CD4-positive, alpha-beta T cell treated with Interleukin-17A for 1 hour (primary cell): ENCODE results near the gene EEF1AKMT3.

ENCODE experiments used
- DNase-seq: peaks from one replicate; pipeline ENCODE4 v3.0.0-alpha.2; 2020

The EEF1AKMT3 gene

GRCh38 chr12:57751788-57752667 is 20.4 kb upstream of the EEF1AKMT3 start, which contains the start of gene CDK4:
CDK4 (minus strand) TSS chr12:57752310; CDS start chr12:57751717, 593 bp downstream.
- DNase-seq, result peak; percentile 100

DNA sequence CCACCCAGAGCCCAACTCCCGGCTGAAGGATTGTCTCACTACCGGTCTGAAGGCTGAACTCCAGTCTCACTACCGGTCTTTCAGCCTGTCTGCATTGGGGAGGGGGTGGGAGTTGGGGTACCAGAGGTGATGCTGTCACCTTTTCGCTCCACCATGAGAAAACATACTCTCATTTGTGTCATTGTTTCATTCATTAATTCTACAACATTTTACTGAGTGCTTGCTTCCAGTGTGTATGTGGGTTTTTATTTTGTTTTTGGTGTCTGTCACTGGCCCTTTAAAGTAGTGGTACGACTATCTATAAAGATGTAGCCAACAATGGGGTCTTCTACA is 19.8 kb upstream of the EEF1AKMT3 start:
- no peak for DNase-seq

DNA sequence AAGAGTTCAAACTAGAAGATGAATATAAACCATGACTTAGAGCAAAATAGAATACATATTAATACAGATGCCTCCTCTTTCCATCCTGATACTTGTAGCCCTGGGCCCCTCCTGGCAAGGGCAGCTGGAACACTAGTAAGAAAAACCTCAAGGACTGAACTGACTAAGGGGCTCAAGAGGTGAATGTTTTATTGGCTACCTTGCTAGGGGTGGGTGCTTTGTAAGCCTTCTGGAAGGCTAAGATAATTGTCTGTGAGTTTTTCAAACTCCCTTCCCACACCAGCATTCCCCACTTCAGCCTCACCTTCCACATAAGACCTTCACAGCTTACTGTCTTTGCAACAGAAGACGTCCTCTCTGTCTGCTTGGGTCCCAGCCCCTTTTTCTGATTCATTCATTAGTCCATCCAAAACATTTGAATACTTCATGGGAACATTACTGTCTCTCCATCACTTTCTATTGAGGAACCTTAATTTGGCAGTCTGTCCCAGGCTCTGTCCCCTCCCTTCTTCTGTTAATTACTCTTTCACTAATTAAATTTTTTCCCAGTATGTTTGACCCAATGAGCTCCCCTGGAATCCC is 18.6 kb upstream of the EEF1AKMT3 start:
- no peak for DNase-seq

DNA sequence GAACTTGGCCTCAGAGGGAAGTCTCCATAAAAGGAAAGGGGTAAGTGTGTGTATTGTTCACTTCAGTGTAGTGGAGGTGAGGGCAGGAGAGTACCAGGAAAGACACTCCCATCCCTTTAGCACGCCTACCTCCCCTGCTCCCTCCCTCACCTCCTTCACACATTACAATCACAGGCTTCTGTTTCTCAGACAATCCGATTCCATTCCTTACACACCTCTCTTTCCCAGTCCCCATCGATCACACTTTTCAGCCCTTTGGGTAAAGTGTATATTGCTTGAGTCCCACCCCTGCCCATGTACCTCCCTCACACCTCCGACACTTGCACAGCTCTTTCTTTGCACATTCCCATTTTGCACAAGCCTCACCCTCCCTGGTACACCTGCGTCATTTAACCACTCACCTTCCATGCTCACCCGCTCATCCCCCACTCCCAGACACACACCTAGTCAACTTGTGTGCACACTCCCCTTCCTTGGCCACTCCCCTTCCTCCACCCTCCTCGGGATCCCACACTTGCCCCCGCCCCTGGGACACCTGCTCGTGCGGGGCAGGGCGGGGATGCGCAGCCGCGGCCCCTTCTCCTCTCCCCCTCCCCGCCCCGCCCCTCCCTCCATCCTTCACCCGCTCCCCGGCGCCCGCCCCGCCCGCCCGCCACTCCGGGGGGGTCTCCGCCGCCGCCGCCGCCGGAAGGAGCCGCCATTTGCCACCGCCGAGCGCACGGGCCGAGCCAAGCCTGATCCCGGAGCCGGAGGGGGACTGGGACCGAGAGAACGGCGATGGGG is 17.8 kb upstream of the EEF1AKMT3 start, which contains the start of gene MARCHF9:
TSS of gene MARCHF9 (plus strand) at position 693 of the 783 bp plus-strand sequence. CDS start 426 bp downstream, outside the sequence.
- peak; percentile 94 for DNase-seq

DNA sequence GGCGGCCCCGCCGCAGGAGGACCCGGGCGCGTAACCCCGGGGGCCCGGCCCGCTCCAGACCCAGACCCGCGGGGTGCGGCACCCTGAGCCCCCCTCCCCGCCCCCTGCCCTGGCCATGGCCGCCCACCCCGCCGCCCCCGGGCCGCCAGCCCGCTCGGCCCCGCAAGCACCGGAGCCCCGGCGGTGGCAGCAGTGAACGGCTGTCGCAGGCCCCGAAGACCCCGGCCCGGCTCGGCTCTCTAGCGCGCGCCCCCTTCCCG is 17.3 kb upstream of the EEF1AKMT3 start:
- no peak for DNase-seq

DNA sequence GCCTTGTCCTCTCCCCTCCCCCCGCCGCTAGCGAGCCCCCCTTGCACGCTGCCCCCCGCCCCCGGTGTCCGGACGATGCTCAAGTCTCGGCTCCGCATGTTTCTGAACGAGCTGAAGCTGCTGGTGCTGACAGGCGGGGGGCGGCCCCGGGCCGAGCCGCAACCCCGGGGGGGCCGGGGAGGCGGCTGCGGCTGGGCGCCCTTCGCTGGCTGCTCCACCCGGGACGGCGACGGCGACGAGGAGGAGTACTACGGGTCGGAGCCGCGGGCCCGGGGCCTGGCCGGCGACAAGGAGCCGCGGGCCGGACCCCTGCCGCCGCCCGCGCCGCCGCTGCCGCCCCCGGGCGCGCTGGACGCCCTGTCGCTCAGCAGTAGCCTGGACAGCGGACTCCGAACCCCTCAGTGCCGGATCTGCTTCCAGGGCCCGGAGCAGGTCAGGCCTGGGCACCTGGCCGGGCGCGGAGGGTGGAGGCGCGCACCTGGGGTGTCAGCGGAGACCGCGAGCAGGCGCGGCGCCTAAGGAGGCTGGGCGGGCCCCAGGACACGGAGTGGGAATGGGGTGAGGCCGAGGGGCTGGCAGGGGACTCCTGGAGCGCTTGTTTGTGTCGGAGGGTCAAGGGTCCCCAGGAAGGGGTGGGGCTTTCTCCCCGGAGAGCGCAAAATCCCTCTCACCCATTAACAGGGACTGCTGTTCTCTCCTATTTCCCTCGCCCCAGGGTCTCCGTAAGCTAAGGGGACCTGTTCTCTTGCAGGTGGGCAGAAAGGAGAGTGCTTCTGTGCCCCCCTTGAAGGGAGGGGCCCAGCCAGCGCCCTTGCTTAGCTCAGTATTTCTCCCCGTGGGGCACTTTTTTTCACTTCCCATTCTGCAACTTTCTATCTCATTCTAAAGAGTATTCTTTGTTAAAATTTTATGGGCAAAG is 16.7 kb upstream of the EEF1AKMT3 start:
- DNase-seq, result peak; percentile 51

DNA sequence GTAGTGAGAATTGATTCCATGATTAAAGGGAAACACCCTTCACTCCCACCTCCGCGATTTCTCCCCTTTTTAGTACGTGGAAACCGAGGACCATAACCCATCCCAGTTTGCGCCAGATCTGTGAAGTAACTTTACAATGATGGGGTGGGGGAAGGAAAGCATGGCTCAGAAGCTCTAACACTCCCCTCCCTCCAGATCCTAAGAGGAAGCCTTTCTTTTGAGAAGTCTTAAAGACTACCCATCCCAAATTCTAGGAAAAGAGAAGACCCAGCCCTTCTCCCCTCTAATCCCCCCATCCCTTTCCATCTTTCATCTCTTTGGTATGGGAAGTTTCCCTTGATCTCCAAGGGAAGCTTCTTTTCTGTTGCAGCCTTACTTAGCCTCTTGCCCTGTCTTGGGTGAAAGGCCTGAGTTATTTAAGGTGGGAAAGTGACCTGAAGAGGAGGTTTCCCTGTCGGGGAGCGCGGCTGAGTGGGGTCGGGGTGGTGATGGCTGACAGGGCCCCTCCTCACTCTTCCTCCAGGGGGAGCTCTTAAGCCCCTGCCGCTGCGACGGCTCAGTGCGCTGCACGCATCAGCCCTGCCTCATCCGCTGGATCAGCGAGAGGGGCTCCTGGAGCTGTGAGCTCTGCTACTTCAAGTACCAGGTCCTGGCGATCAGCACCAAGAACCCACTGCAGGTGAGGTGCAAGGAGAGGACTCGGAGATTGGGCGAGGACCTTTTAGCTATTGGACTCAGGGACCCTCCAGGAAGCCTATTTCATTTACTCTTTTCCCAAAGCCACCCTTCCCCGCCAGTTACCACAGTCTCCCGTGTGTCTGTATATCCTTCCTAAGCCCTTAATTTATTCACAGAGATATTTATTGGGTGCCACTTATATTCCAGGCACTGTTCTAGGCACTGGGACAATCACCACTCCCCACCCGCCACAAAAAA is 15.7 kb upstream of the EEF1AKMT3 start:
- DNase-seq, result peak; percentile 79

- DNase-seq, result no peak
Measured at GRCh38 chr12:57757771-57758170, 14.6 kb upstream of the EEF1AKMT3 start.

- DNase-seq, result no peak
Measured at GRCh38 chr12:57758552-57759359, 13.7 kb upstream of the EEF1AKMT3 start.

- peak; percentile 71 for DNase-seq
Measured at GRCh38 chr12:57759360-57759980, 12.9 kb upstream of the EEF1AKMT3 start.

GRCh38 chr12:57760347-57760982 is 11.9 kb upstream of the EEF1AKMT3 start:
- DNase-seq, result no peak

DNA sequence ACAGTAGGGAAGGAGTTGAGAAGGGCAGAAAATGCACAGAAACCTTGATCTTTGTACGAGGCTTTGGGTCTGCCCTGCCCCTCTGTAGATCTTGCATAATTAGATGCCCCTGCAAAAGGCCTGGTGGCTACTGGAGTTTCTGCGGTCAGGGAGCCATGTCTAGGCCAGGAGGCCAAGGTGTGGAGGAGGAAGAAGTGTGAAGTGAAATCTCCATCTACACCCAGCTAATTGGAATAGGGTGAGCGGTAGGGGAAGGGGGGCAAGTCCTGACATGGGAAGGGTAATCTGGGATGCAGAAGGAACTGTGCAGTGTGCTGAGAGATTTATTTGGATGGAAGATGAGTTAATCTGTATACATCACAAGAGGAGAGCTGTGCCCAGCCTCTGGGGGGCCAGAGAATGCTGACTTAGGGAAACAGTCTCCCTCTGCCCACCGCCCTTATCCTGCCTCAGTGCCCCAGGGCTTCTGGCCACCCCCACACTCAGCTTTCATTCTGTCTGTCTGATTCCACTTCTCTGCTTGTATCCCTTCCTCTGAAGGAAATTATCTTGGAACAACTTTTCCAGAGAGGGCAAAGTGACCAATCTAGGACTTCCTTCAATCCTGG is 10.9 kb upstream of the EEF1AKMT3 start:
- no peak for DNase-seq

DNA sequence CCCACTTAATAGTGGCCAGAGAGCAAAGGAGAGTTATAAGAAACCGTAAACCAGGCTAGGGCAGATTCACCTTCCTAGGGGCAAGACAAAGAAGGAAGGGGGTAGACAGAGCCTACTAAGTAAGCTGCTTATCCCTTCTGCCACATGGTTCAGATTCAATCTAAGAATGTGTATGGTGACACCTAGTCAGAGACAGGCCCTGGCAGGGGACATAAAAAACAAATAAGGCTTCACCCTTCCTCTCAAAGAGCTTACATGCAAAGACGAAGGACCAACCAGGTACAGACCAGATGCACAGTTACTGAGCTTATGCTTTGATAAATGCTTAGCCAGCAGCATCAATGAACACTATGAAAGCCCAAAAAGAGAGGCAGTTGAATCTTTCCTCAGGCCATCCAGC is 10.0 kb upstream of the EEF1AKMT3 start:
- no peak for DNase-seq

GRCh38 chr12:57763881-57764661 is 8.3 kb upstream of the EEF1AKMT3 start:
- DNase-seq, result no peak

- DNase-seq, result no peak
Measured at GRCh38 chr12:57764662-57765002, 7.8 kb upstream of the EEF1AKMT3 start.

DNA sequence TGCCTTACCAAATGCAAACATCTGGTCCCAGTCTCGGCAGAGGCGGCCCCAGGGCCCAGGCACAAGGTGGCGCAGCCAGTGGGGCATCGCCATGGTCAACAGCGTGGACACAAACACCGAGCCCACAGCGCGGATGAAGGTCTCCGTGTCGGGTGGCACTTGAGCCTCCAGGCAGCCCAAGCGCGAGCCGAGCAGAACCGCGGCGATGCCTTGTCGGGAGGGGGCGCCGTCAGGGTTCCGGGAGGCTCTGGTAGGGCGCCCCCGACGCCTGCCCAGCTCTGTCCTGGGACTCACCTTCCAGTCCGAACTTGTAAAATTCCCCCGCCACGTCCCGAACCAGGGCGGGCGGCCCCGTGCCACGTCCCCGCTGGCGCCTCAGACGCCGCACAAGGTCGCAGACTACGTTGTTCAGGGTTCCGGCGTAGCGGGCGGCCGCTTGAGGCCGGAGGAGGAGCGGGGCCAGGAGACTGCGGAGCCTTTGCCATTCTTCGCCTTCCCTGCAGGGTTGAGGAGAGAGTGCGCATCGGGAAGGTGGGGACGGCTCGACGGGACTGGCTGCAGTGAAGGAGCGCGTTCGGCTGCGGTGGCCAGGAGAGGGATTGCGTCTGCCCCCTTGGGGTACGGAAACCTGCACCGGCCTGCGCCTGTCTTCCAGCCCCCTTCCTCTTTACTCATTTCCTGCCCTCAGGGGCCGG is 7.3 kb upstream of the EEF1AKMT3 start:
- peak; percentile 53 for DNase-seq

GRCh38 chr12:57765698-57766463 is 6.5 kb upstream of the EEF1AKMT3 start:
- DNase-seq, result no peak
